ENCODE measurements around the gene CDCP1.

The CDCP1 gene

DNA sequence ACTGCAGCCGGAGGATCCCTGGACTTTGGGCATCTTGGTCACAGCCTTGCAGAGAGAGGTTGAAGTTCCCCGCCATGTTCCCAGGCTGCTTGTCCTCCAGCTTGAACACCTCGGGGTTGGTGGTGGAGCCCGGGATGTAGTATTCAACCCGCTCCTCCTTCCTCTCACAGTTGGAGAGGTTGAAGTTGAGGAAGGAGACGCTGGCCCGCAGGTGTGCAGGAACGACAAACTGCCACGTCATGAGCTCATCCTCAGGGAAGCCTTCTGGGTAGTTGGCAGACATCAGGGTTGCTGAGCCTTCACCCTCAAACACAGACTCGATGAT is 35.7 kb downstream of the CDCP1 start:
- DNase-seq (ENCODE audit: low spot score): no peak

DNA sequence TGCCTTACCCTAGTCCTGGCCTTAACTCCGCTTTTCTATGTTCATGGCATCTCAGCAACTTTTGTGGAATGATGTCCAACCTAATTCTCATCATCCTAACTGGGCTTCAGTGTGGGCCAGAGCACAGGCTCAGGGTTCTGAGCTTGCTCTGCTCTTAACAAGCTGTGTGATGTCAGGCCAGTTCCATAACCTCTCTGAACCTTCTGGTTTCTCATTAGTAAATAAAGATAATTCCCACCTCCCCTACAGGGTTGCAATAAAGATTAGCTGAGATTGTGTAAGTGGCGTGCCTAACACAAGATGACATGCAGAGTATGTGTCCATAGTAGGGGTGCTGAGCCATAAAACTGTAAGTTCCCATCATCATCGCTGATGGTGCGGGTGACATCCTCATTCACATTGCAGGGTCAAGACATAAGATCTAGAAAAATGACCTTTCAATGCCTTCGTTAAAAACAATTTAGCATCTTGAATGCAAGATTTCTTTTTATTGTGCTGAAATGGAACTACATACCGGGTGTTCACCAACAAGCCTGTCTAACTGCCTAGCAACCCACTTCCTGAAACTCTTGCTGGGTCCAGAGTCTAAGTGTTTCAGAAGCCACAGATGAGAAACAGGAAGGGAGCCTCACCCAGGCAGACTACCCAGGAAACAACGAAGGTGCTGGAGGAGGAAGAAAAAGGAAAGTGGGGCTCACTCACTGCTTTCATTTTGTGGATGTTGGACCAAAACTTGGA is 36.2 kb downstream of the CDCP1 start:
- no peak for DNase-seq (ENCODE audit: low spot score)

DNA sequence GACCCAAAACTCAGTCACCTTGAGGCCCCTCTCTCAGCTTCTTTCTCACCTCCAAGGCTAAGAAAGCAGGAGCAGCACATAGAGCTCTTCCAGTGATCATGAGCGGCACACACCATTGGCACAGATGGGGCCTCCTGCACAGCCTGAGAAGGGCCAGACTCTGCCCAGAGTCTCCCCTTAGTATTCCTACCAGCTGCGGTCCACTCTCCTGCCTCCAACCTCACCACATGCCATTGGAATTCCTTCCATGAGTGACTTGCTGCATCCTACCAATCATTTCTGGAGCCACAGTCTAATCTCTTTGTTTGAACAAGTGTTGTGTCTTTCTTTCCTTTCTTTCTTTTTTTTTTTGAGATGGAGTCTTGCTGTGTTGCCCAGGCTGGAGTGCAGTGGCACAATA is 39.3 kb downstream of the CDCP1 start:
- no peak for DNase-seq (ENCODE audit: low spot score)

DNA sequence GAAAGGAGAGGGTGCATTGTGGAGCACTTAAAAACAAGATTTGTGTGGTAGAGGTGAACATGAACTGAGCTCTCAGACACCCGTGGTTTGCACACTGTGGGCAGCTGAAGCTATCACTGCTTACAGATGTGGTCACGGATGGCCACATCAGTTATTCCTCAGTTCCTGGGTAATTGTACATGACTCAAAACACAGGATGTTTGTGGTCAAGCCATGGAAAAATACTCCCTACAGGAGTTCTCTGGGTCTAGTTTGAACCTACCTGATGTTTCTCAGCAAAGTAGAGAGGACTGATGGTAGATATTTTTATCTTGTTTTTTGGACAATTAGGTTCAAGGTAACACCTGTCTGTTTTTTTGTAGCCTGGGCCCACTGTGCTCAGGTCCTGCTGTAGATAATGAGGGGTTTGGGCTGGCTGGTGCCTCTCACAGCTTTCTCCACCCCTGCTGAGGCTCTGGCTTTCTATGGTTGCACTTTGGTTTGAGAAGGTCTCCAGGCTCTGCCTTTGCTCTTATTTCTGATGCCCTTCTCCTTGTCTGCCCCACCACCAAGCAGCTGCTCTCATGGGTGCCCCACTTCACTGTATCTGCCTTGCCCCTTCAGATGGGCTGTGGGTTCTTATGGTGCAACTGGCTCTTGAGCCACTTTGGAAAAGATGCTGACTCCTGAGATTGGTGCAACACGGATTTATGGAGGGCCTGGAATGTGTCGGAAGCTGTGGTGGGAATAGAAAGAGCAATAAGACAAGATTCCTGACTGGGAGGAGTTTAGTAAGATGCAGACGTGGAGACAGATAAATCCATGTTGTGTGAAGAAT is 40.1 kb downstream of the CDCP1 start:
- DNase-seq (ENCODE audit: low spot score): no peak

DNA sequence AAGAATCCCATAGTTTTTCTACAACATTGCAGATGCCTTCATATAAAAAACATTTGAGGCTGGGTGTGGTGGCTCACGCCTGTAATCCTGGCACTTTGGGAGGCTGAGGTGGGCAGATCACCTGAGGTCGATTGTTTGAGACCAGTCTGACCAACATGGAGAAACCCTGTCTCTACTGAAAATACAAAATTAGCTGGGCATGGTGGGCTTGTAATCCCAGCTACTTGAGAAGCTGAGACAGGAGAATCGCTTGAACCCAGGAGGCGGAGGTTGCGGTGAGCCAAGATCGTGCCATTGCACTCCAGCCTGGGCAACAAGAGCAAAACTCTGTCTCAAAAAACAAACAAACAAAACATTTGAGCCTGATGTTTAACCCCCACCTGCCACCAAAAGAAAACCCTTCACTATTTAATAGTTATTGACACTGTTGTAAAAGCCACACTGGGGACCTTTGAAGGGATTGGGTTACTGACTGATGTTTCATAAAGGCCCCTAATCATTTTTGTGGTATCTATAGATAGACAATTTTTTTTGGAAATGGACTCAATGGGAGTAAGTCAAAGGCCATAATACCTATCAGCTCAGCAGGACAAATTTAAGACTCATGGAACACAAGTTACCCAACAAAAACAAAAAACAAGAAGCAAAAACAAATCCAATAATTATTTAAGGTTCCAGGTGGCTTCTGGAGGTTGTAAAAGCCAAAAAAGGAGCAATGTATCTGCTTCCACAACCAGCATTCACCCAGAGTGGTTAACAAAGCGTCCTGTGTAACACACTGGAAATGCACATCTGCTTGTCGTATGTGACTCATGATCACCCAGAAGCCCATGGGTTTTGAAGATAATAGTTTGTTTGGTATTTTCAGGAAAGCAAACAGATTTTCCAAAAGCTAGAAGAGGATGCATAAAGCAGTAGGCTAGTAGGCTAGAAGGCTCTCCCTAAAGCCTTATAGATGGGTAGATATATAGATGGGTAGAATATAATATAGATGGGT is 41.2 kb downstream of the CDCP1 start:
- DNase-seq (ENCODE audit: low spot score): no peak

DNA sequence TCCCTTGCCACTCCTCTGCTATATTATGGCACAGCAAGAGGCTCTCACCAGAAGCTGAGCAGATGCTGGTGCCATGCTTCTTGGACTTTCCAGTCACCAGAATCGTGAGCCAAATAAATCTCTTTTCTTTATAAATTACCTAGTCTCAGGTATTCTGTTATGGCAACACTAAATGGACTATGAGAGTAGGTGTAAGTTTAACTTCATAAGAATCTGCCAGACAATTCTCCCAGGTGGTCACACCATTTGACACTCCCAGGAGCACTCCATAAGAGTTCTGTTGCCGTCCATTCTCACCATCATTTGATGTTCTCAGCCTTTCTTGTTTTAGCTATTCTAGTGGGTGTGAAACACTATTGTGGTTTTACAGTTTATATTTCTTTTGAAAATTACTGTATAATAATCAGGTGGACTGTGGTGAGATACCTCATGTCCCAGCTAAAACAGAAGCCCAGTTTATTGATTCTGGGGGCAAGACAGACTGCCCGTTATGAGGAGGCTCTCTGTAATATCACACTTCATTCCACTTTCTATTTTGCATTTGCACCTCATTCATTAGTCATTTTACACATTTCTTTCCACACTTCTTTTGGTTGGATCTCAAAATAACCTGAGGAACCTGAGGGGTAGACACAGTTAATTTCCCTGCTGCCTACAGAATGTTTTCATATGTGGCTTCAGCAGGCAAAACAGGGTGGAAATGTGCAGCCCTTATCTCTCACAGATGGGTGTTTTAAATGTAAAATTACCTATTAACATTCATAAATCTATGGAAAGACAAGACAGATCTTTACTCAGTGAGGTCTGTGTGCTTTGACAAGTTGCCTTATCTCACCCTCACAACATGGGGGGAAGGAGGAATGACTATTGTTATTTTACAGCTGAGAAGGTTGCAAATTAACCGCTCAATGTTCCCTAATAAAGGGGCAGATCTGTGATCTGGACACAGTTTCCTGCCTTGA is 42.1 kb downstream of the CDCP1 start:
- DNase-seq (ENCODE audit: low spot score): no peak

DNA sequence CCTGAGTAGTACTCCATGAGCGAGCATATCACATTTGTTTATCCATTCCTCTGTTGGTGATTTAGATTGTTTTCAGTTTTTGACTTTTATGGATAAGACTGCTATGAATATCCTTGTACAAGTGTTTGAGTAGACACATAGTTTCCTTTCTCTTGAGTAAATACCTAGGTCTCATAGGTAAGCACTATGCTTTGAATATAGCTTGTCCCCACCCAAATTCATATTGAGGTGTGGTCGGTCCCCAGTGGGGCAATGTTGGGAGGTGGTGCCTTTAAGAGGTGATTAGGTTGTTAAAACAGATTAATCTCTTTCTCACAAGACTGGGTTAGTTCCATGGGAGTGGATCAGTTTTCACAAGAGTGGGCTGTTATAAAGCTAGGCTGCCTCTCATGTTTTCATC is 42.8 kb downstream of the CDCP1 start:
- no peak for DNase-seq (ENCODE audit: low spot score)

DNA sequence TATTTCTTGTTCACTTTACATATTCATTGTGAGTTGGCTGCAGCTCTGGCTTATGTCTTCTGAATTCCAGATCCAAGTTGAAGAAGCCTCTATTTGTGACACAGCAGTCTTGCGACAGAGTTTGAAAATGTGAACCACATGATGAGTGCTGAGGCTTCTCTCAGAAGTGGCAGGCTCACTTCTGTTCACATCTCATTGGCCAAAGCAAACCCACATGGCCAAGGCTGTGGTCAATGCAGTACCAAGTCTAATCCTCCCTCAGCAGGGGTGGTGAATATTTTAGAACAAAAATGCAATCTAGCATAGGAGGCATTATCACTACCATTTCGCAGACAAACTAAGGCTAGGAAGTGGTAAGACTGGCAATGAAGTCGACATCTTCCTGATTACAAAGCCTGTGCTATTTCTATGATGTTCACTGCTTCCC is 45.2 kb downstream of the CDCP1 start:
- no peak for DNase-seq (ENCODE audit: low spot score)

DNA sequence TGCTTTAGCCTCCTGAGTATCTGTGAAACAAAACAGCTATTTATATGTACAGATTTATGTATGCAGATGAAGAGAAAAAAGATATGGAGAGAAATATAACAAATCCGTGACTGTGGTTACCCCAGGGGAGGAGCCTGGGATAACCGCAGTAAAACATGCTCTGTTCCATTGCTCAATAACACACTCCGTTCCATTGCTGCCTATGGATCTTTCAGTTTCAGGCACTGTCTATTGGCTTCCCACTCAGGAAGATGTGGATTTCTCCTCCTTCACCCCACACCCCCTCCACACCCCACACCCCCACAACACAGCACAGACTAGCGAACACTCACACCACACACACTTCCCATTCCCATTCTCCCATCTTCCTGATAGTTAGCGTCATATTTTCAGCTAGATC is 47.9 kb downstream of the CDCP1 start:
- no peak for DNase-seq (ENCODE audit: low spot score)

DNA sequence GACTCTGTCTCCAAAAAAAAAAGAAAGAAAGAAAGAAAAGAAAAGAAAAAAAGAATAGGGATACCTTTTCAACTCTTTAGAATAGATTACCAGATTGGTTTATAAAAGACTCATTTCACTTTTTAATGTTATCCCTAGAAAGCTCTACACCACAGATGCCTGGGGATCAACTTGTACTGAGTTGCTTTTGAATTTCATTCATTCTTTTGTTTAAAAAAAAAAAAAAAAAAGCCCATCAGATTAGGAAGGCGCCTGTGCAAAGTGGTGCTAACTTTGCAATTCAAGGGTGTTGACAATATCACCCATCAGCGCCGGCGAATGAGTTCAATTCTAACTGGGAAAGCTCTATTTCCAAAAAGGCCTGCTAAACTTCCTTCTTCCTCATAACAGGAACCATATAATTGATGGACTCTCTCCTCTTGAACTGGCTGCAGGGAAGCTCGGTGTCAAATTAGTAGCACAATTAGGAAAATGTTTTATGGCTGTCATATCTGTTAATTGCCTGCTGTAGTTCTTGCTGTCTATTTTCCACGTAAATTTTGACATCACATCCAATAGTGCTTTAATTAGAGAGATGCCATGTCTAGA is 48.8 kb downstream of the CDCP1 start:
- no peak for DNase-seq (ENCODE audit: low spot score)

DNA sequence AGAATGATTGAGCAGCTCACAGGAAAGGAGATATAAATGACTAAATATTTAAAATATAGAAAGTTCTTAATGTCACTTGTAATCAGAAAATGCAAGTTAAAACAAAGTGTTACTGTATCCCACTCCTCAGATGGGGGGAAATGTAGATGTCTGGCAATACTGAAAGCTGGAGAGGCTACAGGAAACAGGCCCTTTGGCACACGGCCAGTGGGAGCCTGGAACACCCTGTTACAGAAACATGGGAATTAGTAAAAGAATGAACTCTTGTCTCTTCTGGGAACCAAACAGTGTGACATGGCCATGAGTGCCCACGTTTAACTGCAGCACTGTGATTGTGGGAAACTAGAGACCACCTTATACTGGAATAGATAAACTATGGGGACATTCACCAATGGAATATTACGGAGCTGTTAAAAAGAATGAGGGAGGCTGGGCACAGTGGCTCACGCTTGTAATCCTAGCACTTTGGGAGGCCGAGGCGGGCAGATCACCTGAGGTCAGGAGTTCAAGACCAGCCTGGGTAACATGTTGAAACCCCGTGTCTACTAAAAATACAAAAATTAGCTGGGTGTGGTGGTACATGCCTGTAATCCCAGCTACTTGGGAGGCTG is 50.2 kb downstream of the CDCP1 start:
- DNase-seq (ENCODE audit: low spot score): no peak

DNA sequence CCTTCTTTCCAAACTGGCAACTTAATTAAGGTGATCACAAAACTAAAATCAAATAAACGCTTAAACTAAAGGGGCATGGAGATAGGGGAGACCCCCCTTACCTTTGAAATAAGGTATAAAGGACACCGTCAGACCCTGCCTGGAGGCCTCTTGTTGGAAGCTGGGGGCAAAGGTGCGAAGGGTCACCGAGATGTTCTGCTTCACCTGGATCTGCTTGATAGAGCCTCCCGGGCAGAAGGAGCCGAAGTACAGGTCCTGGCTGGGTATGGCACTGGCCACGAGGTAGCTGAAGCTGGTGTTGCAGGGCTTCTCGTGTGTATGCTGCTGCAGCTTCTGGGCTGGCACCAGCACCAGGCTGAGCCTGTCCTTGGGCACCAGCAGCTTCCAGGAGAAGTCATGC is 53.0 kb downstream of the CDCP1 start:
- DNase-seq (ENCODE audit: low spot score): no peak

DNA sequence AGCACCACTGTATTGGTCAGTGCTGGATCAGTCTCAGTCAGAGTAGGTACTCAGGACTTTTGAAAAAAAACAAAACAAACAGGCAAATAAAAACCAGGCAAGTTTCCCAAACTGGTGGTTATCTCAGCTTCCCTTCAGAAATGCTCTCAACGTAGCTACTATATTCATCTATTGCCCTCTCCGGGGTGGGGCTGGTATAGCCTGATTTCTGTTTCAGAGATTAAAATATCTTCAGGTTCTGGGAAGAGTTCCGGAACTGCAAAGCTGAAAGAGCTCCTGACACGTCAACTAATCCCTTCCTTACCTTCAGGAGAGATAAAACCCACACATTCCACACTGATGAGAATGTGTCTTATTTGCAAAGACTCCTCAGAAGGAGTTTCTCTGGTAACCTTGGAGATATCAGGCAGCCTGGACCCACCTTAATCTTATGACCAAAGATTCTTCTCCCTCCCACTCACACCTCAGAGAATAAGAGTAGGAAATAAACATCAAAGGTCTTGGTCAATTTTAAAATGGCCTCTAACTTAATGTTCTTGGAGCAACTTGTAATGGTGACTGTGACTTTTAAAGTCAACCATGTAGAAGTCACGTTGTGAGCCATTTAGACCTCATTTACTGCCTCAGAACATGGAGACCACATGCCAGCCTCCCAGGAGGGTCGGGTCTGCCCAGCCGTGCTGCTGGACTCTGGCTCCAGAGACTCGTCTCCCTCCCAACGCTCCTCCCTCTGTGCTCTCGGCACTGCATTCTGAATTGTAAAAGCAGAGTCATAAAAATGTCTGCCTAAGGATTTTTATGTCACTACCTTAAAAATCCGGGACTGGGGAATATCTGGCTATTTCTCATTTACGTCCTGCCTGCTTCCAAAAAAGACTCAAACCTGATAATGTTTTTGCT is 53.8 kb downstream of the CDCP1 start:
- DNase-seq (ENCODE audit: low spot score): no peak

DNA sequence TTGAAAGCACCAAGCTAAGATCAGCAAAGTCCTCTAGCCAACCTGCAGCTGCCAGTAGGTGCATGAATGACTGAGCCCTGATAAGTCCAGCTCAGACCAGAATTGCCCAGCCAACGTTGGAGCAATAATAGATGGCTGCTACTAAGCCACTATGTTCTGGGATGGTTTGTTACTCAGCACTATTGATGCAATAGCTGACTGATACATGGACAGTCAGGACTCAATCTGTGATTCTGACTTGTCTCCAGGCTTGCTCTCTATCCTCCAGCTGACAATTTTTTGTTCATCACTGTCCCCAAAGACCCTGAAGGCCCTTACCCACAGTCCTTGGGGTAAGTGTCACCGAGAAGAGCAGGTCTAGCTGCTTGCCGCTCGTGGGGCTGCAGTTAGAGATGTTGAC is 55.3 kb downstream of the CDCP1 start:
- DNase-seq (ENCODE audit: low spot score): no peak

DNA sequence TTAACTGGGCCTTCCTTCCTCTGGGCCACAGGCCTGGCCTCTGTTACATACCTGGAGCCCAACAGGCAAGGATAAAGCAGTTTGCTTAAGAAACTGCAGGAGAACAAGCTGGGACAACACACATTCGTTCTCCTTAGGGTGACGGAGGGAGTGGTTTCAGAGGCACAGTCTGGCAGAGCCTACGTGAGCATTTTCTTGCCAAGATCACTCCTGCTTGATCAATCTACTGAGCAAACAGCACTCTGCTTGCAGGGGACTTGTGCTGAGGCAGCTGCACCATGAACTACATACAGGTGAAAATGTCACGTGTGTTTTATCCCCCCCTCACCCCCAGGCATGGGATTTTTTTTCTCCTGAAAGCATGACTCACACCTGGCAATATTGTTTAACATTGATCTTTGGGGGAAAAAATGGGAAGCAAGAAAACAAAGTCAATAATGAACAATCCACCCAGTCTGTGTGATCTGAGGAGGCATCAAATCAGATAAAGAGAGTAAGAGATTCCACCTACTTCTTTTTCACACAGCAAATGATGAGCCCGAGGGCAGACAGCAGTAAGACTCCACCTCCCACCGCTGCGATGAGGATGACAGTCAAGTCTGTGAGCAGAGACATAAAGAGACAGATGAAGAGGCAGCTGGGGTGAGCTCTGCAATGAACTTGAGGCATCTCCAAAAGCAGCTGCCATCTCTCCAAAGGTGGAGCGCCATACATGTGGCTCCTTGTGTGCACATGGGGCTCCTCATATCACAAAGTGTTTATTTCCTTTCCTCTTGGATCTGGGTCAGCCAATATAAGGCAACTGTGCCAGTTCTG is 57.4 kb downstream of the CDCP1 start:
- no peak for DNase-seq (ENCODE audit: low spot score)

DNA sequence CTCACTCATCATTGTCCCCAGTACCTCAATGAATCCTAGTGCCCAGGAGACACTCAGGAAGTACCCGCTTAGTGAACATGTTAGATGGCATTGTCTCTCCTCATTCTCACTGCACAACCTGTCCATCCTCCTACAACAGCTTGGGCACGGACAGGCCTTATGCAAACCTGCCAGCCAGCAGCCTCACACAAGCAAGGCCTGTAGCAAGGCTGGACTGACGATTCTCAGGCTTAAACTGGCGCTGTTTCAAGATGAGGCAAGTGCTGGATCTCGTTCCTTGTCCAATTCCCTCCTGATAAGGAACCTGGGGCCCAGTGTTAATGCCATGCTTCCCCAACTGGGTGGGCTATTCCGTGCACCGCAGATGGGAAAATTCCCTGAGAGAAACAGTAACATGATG is 59.0 kb downstream of the CDCP1 start:
- no peak for DNase-seq (ENCODE audit: low spot score)

DNA sequence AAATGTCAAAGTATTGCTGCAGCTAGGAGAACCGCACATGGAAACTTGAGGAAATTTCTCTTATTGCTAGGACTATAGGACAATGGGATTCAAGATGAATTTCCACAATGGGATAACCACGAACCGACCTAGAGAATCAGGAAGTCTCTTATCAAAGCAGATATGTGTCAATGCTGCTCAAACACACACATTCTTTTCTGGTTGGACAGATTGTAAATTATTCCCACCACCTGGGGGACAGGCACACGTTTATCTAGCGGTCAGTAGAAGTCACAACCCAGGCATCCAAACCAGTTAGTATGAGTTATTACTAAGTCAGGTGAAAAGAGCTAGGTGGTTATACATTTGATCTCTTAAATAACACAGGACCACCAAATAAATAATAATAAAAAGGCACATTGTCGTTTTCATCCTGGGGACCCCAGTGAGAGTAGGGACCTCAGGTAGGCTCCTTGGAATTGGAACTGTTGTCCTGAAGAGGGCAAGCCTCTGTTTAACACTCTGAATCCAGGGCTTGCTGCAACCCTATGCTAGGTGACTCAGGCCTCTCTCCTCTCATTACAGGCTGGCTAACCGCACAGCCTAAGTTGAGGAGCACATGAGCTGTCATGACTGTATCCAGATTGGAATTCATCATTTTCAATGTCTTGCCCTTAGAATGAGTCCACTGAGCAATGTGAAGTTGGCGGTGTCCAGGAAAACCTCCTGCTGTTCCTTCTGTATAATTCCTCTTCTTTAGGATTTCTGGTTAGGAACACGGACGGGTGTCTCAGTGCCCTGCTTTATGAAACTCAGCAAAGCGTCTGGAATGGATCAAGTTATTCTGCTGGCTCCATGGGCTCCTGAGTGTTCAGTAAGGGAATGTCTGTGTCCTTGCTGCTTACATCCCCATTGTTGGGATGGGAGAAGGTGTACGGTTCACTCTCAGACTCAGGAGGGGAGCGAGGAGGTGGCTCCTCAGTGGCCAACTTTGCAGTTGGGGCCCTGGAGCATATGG is 61.1 kb downstream of the CDCP1 start:
- no peak for DNase-seq (ENCODE audit: low spot score)

Measured in iPS-NIHi11 (cell line).